Osteocyte (in vitro differentiated cells): Measurements from ENCODE around the gene FOXS1. TPM values are rescaled to one million over a fixed set of nuclear protein-coding genes. Genes with fewer than 3 reads are reported as not detected.

Source experiments
- DNase-seq: peaks from one replicate; pipeline ENCODE4 v3.0.0; 2021; ENCODE audit warnings: mixed read lengths; ENCODE audit not compliant: unreplicated experiment; ENCODE audit errors: extremely low spot score
- H3K27ac Mint-ChIP-seq: one replicate; pipeline ENCODE4 v1.8.0; 2021; ENCODE audit warnings: mild to moderate bottlenecking, mixed read lengths; ENCODE audit not compliant: unreplicated experiment
- H3K27me3 Mint-ChIP-seq: one replicate; pipeline ENCODE4 v1.8.0; 2021; ENCODE audit warnings: mixed read lengths; ENCODE audit not compliant: unreplicated experiment
- H3K36me3 Mint-ChIP-seq: one replicate; pipeline ENCODE4 v1.8.0; 2021; ENCODE audit warnings: mixed read lengths; ENCODE audit not compliant: unreplicated experiment
- H3K4me1 Mint-ChIP-seq: one replicate; pipeline ENCODE4 v1.8.0; 2021; ENCODE audit warnings: mixed read lengths; ENCODE audit not compliant: unreplicated experiment
- H3K4me3 Mint-ChIP-seq: one replicate; pipeline ENCODE4 v1.8.0; 2021; ENCODE audit warnings: mild to moderate bottlenecking, moderate library complexity, mixed read lengths; ENCODE audit not compliant: unreplicated experiment
- H3K9me3 Mint-ChIP-seq: one replicate; pipeline ENCODE4 v1.8.0; 2021; ENCODE audit warnings: mixed read lengths; ENCODE audit not compliant: unreplicated experiment
- CTCF ChIP-seq: fragments of 200-600 bp; sonication (generic); IDR thresholded peaks from 2 replicates; pipeline ENCODE4 v1.5.0; 2021; ENCODE audit warnings: antibody characterized with exemption, mild to moderate bottlenecking, moderate library complexity
- total RNA-seq: library from RNA; stranded (reverse); gene quantifications from 2 replicates; pipeline ENCODE4 v1.2.1, GENCODE V29; 2021

FOXS1 gene
- total RNA-seq, 1 donor from 2014 or later = 11.8 TPM

DNA sequence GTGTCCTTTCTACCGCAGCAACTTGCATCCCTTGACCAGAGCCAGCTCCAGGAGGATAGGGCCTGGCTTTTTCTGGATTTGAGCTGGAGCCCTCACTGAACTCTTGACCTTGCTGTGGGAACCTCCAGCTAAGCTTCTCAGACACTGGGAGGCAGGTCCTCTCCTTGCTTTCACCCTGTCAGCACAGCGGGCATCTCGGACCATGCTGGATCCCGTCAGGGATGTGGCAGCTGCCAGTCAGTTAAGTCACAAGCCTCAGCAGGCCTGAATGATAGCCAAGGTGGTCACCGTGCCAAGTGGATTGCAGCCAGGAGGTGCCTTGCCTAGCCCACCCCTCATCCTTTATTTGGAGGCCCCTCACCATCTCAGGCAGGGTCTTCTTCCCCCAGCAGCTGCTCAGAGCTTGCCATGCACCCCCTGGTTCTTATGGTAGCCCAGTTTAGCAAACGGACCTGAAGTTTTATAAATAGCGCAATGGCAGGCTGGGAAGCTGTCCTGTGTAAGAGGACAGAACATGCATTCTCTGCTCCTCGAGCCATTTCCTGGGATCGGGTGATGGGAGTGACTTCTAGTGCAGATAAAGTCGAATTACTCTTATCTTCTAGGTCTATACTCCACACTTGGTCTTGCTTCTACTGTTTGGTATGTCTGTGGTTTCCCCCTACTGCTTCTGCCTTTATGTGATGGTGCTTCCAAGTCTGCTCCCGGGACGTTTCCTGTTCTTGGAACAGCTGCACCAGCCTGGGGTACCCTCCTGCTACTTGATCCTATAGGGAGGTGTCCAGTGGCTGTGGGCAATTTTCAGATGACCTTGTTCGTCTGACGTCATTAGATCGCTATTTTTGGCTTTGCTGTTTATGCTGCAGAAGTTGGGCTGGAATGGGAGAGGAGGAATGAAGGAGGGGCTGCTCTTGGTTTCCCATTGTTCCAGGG lies 33.3 kb downstream of the FOXS1 start:
- no peak for TF ChIP-seq CTCF
- no peak for DNase-seq
- no peaks in the 10 kb centered on the region for H3K9me3 Mint-ChIP-seq
- peak overlapping the region; percentile 93 for H3K27ac Mint-ChIP-seq
- H3K4me1 Mint-ChIP-seq = peaks cover 65% of the 10 kb centered on the region
- no peaks in the 10 kb centered on the region for H3K27me3 Mint-ChIP-seq
- H3K4me3 Mint-ChIP-seq = peak overlapping the region; percentile 8
- H3K36me3 Mint-ChIP-seq = no peaks in the 10 kb centered on the region

GRCh38 chr20:31811198-31811597 lies 34.2 kb downstream of the FOXS1 start:
- peak overlapping the region; percentile 18 for H3K4me3 Mint-ChIP-seq
- no peaks in the 10 kb centered on the region for H3K27me3 Mint-ChIP-seq
- peaks cover 70% of the 10 kb centered on the region for H3K4me1 Mint-ChIP-seq
- no peak for TF ChIP-seq CTCF
- no peak for DNase-seq
- H3K36me3 Mint-ChIP-seq = peaks cover 4% of the 10 kb centered on the region
- peak overlapping the region; percentile 93 for H3K27ac Mint-ChIP-seq
- no peaks in the 10 kb centered on the region for H3K9me3 Mint-ChIP-seq

GRCh38 chr20:31809661-31810060 lies 35.7 kb downstream of the FOXS1 start:
- H3K4me3 Mint-ChIP-seq = no peak overlapping the region
- H3K27me3 Mint-ChIP-seq = no peaks in the 10 kb centered on the region
- H3K9me3 Mint-ChIP-seq = no peaks in the 10 kb centered on the region
- no peak for DNase-seq
- no peak for TF ChIP-seq CTCF
- peak overlapping the region; percentile 93 for H3K27ac Mint-ChIP-seq
- peaks cover 4% of the 10 kb centered on the region for H3K36me3 Mint-ChIP-seq
- peaks cover 67% of the 10 kb centered on the region for H3K4me1 Mint-ChIP-seq

DNA sequence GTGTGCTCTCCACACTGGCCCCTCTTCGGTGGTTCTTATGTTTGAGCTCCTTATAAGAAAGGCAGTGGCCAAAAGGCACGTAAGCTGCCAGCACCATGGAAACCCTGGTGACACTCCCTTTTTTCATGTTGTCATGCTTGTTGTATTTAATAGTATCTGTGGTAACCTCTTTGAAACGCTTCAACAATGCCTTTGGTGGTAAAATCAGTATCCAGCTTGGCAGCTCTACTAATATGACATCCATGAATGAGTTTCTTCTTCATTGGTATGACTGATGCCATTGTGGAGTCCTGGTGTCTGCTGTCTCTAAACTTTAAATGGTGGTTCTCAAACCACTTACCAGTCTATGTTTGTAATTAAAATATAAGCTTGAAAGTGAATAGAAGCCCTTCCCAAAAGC lies 36.9 kb downstream of the FOXS1 start:
- no peak overlapping the region for H3K4me3 Mint-ChIP-seq
- H3K27me3 Mint-ChIP-seq = no peaks in the 10 kb centered on the region
- H3K36me3 Mint-ChIP-seq = peaks cover 4% of the 10 kb centered on the region
- no peaks in the 10 kb centered on the region for H3K9me3 Mint-ChIP-seq
- no peak for DNase-seq
- peak overlapping the region; percentile 93 for H3K27ac Mint-ChIP-seq
- H3K4me1 Mint-ChIP-seq = peaks cover 77% of the 10 kb centered on the region
- no peak for TF ChIP-seq CTCF

DNA sequence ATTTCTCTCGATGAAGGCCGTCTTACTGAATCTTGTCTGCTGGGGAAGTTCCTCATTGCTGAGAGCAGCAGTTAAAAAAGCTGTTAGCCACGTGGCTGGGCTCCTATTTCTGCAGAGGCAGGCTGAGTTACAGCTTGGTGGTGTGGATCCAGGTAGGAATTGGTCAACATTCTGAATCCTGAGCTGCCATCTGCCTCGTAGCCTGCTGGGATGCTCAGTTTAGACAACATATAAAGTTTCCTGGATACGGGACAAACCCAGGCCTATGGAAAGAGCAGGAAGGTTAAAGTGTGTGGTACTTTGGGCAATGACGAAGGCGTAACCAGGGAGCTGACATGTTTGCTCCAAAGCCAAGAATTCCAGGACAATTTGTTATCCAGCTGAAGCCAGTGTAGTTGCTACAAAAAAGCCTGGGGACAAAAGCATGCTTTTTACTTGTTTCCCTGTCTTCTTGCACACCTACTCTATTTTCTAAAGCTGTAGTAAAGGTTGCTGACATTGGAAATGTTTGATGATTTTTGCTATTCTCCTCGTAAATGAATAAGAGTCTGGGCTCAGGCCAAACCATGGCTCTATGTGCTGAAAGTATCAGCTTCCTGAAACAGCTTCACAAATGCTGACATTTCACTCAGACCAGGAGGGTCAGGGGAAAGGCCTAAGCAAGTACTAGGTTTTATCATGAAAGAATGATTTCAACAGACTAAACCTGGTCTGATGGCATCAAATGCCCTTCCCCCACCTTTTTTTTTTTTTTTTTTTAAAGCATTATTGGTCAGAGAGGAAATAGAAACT lies 38.6 kb downstream of the FOXS1 start:
- H3K4me3 Mint-ChIP-seq = no peak overlapping the region
- H3K27me3 Mint-ChIP-seq = no peaks in the 10 kb centered on the region
- TF ChIP-seq CTCF = no peak
- no peaks in the 10 kb centered on the region for H3K9me3 Mint-ChIP-seq
- peaks cover 66% of the 10 kb centered on the region for H3K4me1 Mint-ChIP-seq
- DNase-seq = no peak
- H3K27ac Mint-ChIP-seq = peak overlapping the region; percentile 65
- peaks cover 6% of the 10 kb centered on the region for H3K36me3 Mint-ChIP-seq
